Measurements from ENCODE around the gene RGMA. TPM values are rescaled to one million over a fixed set of nuclear protein-coding genes. Genes with fewer than 3 reads are reported as not detected.

Gene RGMA
- total RNA-seq, 1 experiment from 2014 or later, result 41.4 TPM

GRCh38 chr15:93017526-93017925, 71.5 kb downstream of the RGMA start:
- no peak overlapping the region for H3K4me3 Mint-ChIP-seq

More at GRCh38 chr15:93017526-93017925, 71.5 kb downstream of the RGMA start:
- H3K56ac ChIP-seq (ENCODE audit: insufficient read length, low read depth, low read length), result no peak overlapping the region
- no peak overlapping the region for H2BK15ac ChIP-seq (ENCODE audit: low read depth, low read length)
- no peak overlapping the region for H2BK5ac ChIP-seq (ENCODE audit: insufficient read length, low read length)
- H3K9me3 ChIP-seq (ENCODE audit: control insufficient read depth, low read depth, low read length), result no peaks in the 10 kb centered on the region
- no peak overlapping the region for H2AK5ac ChIP-seq (ENCODE audit: insufficient read length, low read length)
- no peak overlapping the region for H2BK120ac ChIP-seq (ENCODE audit: low read depth, low read length, poor library complexity, severe bottlenecking)
- no peak overlapping the region for H3K18ac ChIP-seq (ENCODE audit: insufficient read length, low read depth, low read length)
- no peak overlapping the region for H4K91ac ChIP-seq (ENCODE audit: insufficient read length, low read depth, low read length)
- no peaks in the 10 kb centered on the region for H4K20me1 ChIP-seq (ENCODE audit: control insufficient read depth, insufficient read depth, insufficient read length)
- H3K79me2 ChIP-seq (ENCODE audit: insufficient read depth, low read length), result no peaks in the 10 kb centered on the region
- H3K27me3 ChIP-seq (ENCODE audit: insufficient read depth, low read length), result no peaks in the 10 kb centered on the region
- no peak overlapping the region for H2BK12ac ChIP-seq (ENCODE audit: insufficient read length, low read depth, low read length)
- H3K9me3 Mint-ChIP-seq, result no peaks in the 10 kb centered on the region
- H4K5ac ChIP-seq (ENCODE audit: insufficient read length, low read depth, low read length), result no peak overlapping the region
- H3K23me2 ChIP-seq (ENCODE audit: insufficient read length, low read depth, low read length, poor library complexity, severe bottlenecking), result no peaks in the 10 kb centered on the region
- H3K27ac Mint-ChIP-seq, result no peak overlapping the region
- no peak overlapping the region for H3K4ac ChIP-seq (ENCODE audit: low read depth, low read length)
- H2AFZ ChIP-seq (ENCODE audit: low read length), result no peak overlapping the region
- no CpG with 5 or more reads among the region's 6 CpGs for WGBS (ENCODE audit: extremely low coverage, insufficient read length, low lambda C conversion rate)
- H4K8ac ChIP-seq (replicated peaks; ENCODE audit: insufficient read length, low read depth, low read length), result no peak overlapping the region
- H3K27me3 Mint-ChIP-seq (ENCODE audit: low read depth), result no peaks in the 10 kb centered on the region
- H3K4me1 ChIP-seq (ENCODE audit: insufficient read depth, low read length), result no peaks in the 10 kb centered on the region
- H2BK20ac ChIP-seq (ENCODE audit: low read depth, low read length, poor library complexity, severe bottlenecking), result no peak overlapping the region
- peaks cover 70 to 96% (median 94%) of the 10 kb centered on the region in 3 experiments for H3K36me3 Mint-ChIP-seq (ENCODE audit: insufficient read depth in 1 of 3, low read depth in 3 of 3)
- H3K4me2 ChIP-seq (ENCODE audit: insufficient read depth, insufficient read length, low read length), result no peak overlapping the region
- no peaks in the 10 kb centered on the region for H3K79me1 ChIP-seq (ENCODE audit: insufficient read depth, low read depth, low read length, poor library complexity, severe bottlenecking)
- H3K27ac ChIP-seq (ENCODE audit: insufficient read length, low read depth, low read length), result no peak overlapping the region
- no peak for TF ChIP-seq CTCF (conservative IDR thresholded peaks at IDR 0.05)
- H3K14ac ChIP-seq (ENCODE audit: insufficient read depth, low read length), result no peak overlapping the region
- H3K23ac ChIP-seq (ENCODE audit: insufficient read length, low read depth, low read length), result no peak overlapping the region
- no peak overlapping the region for H3T11ph ChIP-seq (ENCODE audit: low read length)
- no peak for DNase-seq
- H3K4me1 Mint-ChIP-seq, result no peaks in the 10 kb centered on the region
- no peak overlapping the region for H3K9ac ChIP-seq (ENCODE audit: extremely low read depth, insufficient read length, low read length)

All from H9 (cell line).